ENCODE results near the gene GRIK3. TPM values are rescaled to one million over a fixed set of nuclear protein-coding genes. Genes with fewer than 3 reads are reported as not detected.
A peak's percentile ranks its signal among the peaks of the same experiment; 100 is the strongest.

GRIK3 gene
- total and polyA plus RNA-seq, 2 of the 8 experiments (the other 6 are each of a cell fraction or from before 2014, with no cell fraction given): 2.1 to 3.4 TPM

- H3K4ac ChIP-seq (replicated peaks; ENCODE audit: insufficient read length, low read depth, low read length): no peak overlapping the region
- H3K27ac ChIP-seq (ENCODE audit: low read depth, low read length): no peak overlapping the region
- 84% methylated on average over 4 of the region's 4 CpGs; no CpG with 5 or more reads in 1 of the 2 experiments for WGBS, 2 experiments (ENCODE audit: extremely low coverage in 1 of 2, insufficient coverage in 1 of 2, insufficient read length in 1 of 2, insufficient replicate concordance in 2 of 2, low coverage in 1 of 2, low lambda C conversion rate in 2 of 2, missing lambda C conversion rate in 1 of 2)
- H3K9ac ChIP-seq (replicated peaks in 1 of 4; ENCODE audit: extremely low read depth in 1 of 4, low read depth in 3 of 4, low read length in 3 of 4): no peak overlapping the region
- no peaks in the 10 kb centered on the region for H4K20me1 ChIP-seq (replicated peaks in 1 of 2; ENCODE audit: control insufficient read depth in 1 of 2, insufficient read depth in 2 of 2, low read length in 2 of 2)
- H3K56ac ChIP-seq (replicated peaks; ENCODE audit: insufficient read length, low read depth, low read length): no peak overlapping the region
- H4K5ac ChIP-seq (ENCODE audit: insufficient read length, low read depth, low read length): no peak overlapping the region
- H3K79me1 ChIP-seq (ENCODE audit: low read depth, low read length): no peaks in the 10 kb centered on the region
- H3K14ac ChIP-seq (ENCODE audit: insufficient read length): no peak overlapping the region
- FAIRE-seq: no peak
- peaks cover 7 to 22% (median 17%) of the 10 kb centered on the region in 4 experiments for H3K4me1 ChIP-seq (replicated peaks in 1 of 4; ENCODE audit: control insufficient read depth in 3 of 4, insufficient read depth in 4 of 4, low read length in 3 of 4)
- H3K36me3 ChIP-seq (ENCODE audit: control insufficient read depth in 2 of 4, insufficient read depth in 4 of 4, low read length in 3 of 4): no peaks in the 10 kb centered on the region
- no peak overlapping the region for H4K91ac ChIP-seq (replicated peaks; ENCODE audit: insufficient read length, low read length)
- no peak overlapping the region for H3K4me2 ChIP-seq (ENCODE audit: insufficient read depth in 1 of 2, low read depth in 2 of 2, low read length in 2 of 2)
- H2BK20ac ChIP-seq (ENCODE audit: low read length): no peak overlapping the region
- no peaks in the 10 kb centered on the region for H3K79me2 ChIP-seq (ENCODE audit: control insufficient read depth in 1 of 2, insufficient read depth in 2 of 2, low read length in 2 of 2)
- no peak overlapping the region for H2AK5ac ChIP-seq (ENCODE audit: low read depth, low read length)
- no peak overlapping the region for H2AFZ ChIP-seq (ENCODE audit: low read length)
- H2BK12ac ChIP-seq (ENCODE audit: low read depth, low read length): no peak overlapping the region
- CTCF ChIA-PET (ENCODE audit: partially characterized antibody): interaction anchor here (1.2 to 15.3 kb wide), 6 partner anchors 10 to 254 kb away, joined by 3 to 211 read pairs (median 4); no protein-coding TSS in a partner anchor
- H3K18ac ChIP-seq (ENCODE audit: extremely low read depth, low read length): no peak overlapping the region
- H3K23ac ChIP-seq (ENCODE audit: insufficient read length): no peak overlapping the region
- no peak overlapping the region for H2BK120ac ChIP-seq (replicated peaks; ENCODE audit: low read depth, low read length)
- no peak overlapping the region for H3K4me3 ChIP-seq (ENCODE audit: extremely low read depth in 1 of 4, insufficient read depth in 2 of 4, low read depth in 3 of 4, low read length in 4 of 4)
- peak overlapping the region; percentile 4; the same call in 1 of the 2 replicates for H4K8ac ChIP-seq (ENCODE audit: extremely low read depth, insufficient read depth, low read length)
- H3K23me2 ChIP-seq (ENCODE audit: low read depth, low read length): no peaks in the 10 kb centered on the region
- H2BK5ac ChIP-seq (ENCODE audit: low read depth, low read length): no peak overlapping the region
- DNase-seq (ENCODE audit: low read depth in 1 of 2, low spot score in 2 of 2): no peak
- POLR2A ChIA-PET (ENCODE audit: partially characterized antibody): interaction anchor here (0.6 to 1.5 kb wide), 3 partner anchors 10 to 623 kb away, joined by 3 read pairs; partner anchors contain the start of gene ZC3H12A
- no peaks in the 10 kb centered on the region for H3K9me3 ChIP-seq (ENCODE audit: insufficient read depth in 2 of 2, low read depth in 1 of 2, low read length in 1 of 2)
- H3K27me3 ChIP-seq (replicated peaks in 1 of 4; ENCODE audit: control insufficient read depth in 3 of 4, extremely low read depth in 1 of 4, insufficient read depth in 3 of 4, low read length in 3 of 4): no peaks in the 10 kb centered on the region
- H2BK15ac ChIP-seq (ENCODE audit: low read length): no peak overlapping the region
- TF ChIP-seq ZNF274 (IDR thresholded peaks at IDR 0.05; ENCODE audit: borderline replicate concordance, extremely low read depth, low read length) (no peak), EGR1 (IDR thresholded peaks at IDR 0.05; ENCODE audit: borderline replicate concordance, low read depth, low read length) (no peak), RAD21 (IDR thresholded peaks at IDR 0.05 in 1 of 2, conservative IDR thresholded peaks at IDR 0.05 in 1 of 2; ENCODE audit: low read depth in 2 of 2, low read length in 2 of 2) (no peak), NANOG (IDR thresholded peaks at IDR 0.05; ENCODE audit: insufficient read depth, low read depth, low read length, poor library complexity, severe bottlenecking) (no peak), SP4 (IDR thresholded peaks at IDR 0.05; ENCODE audit: low read length) (no peak), JUND (IDR thresholded peaks at IDR 0.05; ENCODE audit: low read length) (no peak), CTCF (IDR thresholded peaks at IDR 0.05; ENCODE audit: control extremely low read depth in 1 of 3, insufficient read depth in 1 of 3, low read depth in 1 of 3, low read length in 3 of 3) (no peak), ASH2L (IDR thresholded peaks at IDR 0.05; ENCODE audit: low read length) (no peak), TEAD4 (IDR thresholded peaks at IDR 0.05; ENCODE audit: low read depth, low read length) (no peak), TAF1 (IDR thresholded peaks at IDR 0.05; ENCODE audit: low read depth, low read length) (no peak), ATF3 (IDR thresholded peaks at IDR 0.05; ENCODE audit: insufficient read depth, low read depth, low read length) (no peak)
Observed at GRCh38 chr1:36851595-36851994, 182.7 kb downstream of the GRIK3 start.
